ENCODE results near the gene SIN3A.

DNA sequence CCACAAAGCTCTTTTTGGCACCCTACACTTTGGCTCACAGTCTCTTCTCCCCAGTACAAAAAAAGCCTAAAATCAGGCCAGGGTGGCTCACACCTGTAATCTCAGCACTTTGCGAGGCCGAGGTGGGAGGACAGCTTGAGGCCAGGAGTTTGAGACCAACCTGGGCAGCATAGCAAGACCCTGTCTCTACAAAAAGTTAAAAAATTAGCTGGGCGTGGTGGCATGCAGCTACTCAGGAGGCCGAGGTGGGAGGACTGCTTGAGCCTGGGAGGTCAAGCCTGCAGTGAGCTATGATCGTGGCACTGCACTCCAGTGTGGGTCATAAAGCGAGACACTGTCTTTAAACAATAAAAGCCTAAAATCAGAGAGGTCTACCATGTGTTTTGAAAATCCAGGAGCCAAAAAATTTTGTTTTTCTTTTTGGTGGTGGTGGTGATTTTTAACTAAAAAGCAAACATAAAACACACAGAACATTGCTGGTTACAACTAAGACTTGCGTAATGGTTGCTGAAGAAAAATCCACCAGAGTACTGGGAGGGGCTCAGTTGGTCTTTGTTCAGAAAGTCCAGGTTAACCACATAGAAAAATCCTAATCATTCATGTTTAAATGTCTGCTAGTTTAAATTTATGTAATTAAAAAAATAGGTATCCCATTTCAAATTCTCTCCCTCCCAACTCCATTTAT is 81.5 kb downstream of the SIN3A start:
- TF ChIP-seq, protein P1, sequence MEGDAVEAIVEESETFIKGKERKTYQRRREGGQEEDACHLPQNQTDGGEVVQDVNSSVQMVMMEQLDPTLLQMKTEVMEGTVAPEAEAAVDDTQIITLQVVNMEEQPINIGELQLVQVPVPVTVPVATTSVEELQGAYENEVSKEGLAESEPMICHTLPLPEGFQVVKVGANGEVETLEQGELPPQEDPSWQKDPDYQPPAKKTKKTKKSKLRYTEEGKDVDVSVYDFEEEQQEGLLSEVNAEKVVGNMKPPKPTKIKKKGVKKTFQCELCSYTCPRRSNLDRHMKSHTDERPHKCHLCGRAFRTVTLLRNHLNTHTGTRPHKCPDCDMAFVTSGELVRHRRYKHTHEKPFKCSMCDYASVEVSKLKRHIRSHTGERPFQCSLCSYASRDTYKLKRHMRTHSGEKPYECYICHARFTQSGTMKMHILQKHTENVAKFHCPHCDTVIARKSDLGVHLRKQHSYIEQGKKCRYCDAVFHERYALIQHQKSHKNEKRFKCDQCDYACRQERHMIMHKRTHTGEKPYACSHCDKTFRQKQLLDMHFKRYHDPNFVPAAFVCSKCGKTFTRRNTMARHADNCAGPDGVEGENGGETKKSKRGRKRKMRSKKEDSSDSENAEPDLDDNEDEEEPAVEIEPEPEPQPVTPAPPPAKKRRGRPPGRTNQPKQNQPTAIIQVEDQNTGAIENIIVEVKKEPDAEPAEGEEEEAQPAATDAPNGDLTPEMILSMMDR (IDR thresholded peaks at IDR 0.05; ENCODE audit: insufficient read depth, low read length, poor library complexity, severe bottlenecking) = no peak
- no peak for TF ChIP-seq EZH2phosphoT487 (conservative IDR thresholded peaks at IDR 0.05; ENCODE audit: low read length)
